GM12801 (cell line): ENCODE measurements around the gene SF3B1.

Experiments
- CTCF ChIP-seq: IDR thresholded peaks from one replicate; pipeline ENCODE4 v1.5.1; 2011; ENCODE audit warnings: control low read depth; ENCODE audit not compliant: insufficient read length; ENCODE audit errors: extremely low read depth

Gene SF3B1

GRCh38 chr2:197386242-197386641 is 48.6 kb downstream of the SF3B1 start:
- TF ChIP-seq CTCF: no peak

GRCh38 chr2:197383825-197384224 is 51.0 kb downstream of the SF3B1 start:
- no peak for TF ChIP-seq CTCF

GRCh38 chr2:197381641-197382040 is 53.2 kb downstream of the SF3B1 start:
- no peak for TF ChIP-seq CTCF

- TF ChIP-seq CTCF: no peak
Measured at GRCh38 chr2:197378494-197379307, 56.1 kb downstream of the SF3B1 start.

GRCh38 chr2:197378086-197378485 is 56.7 kb downstream of the SF3B1 start:
- TF ChIP-seq CTCF: no peak

- TF ChIP-seq CTCF: no peak
Measured at GRCh38 chr2:197377670-197378069, 57.2 kb downstream of the SF3B1 start.

GRCh38 chr2:197372592-197372991 is 62.2 kb downstream of the SF3B1 start:
- TF ChIP-seq CTCF: no peak
